Hepatocyte (in vitro differentiated cells): ENCODE measurements around the gene KLF13. TPM values are rescaled to one million over a fixed set of nuclear protein-coding genes. Genes with fewer than 3 reads are reported as not detected.

ENCODE experiments used
- DNase-seq: peaks from one replicate; pipeline ENCODE4 v3.0.0-alpha.2; 2016; ENCODE audit warnings: low spot score
- H2AFZ ChIP-seq: fragments of 200-600 bp; sonication (generic); 2 replicates; pipeline ENCODE4 v1.6.0; 2016; ENCODE audit warnings: antibody characterized with exemption, mild to moderate bottlenecking
- H3K27ac ChIP-seq: fragments of 200-600 bp; sonication (generic); 2 replicates; pipeline ENCODE4 v1.5.1; 2016; ENCODE audit warnings: mild to moderate bottlenecking
- H3K27me3 ChIP-seq: fragments of 200-600 bp; sonication (generic); 2 replicates; pipeline ENCODE4 v1.6.1; 2016
- H3K36me3 ChIP-seq: fragments of 200-600 bp; sonication (generic); replicated peaks from 2 replicates; pipeline ENCODE4 v1.5.1; 2016; ENCODE audit warnings: low read depth; ENCODE audit not compliant: insufficient read depth
- H3K4me1 ChIP-seq: fragments of 200-600 bp; sonication (generic); 2 replicates; pipeline ENCODE4 v1.5.1; 2016; ENCODE audit warnings: mild to moderate bottlenecking, moderate library complexity; ENCODE audit not compliant: insufficient read depth
- H3K4me2 ChIP-seq: fragments of 200-600 bp; sonication (generic); 2 replicates; pipeline ENCODE4 v1.6.0; 2016
- H3K4me3 ChIP-seq: fragments of 200-600 bp; sonication (generic); 2 replicates; pipeline ENCODE4 v1.5.1; 2016; ENCODE audit warnings: mild to moderate bottlenecking
- H3K79me2 ChIP-seq: fragments of 200-600 bp; sonication (generic); 2 replicates; pipeline ENCODE4 v1.6.0; 2017; ENCODE audit warnings: mild to moderate bottlenecking
- H3K9me2 ChIP-seq: fragments of 200-600 bp; sonication (generic); replicated peaks from 2 replicates; pipeline ENCODE4 v1.6.0; 2017; ENCODE audit warnings: mild to moderate bottlenecking; ENCODE audit not compliant: insufficient read depth
- H3K9me3 ChIP-seq: fragments of 200-600 bp; sonication (generic); 2 replicates; pipeline ENCODE4 v1.5.1; 2016; ENCODE audit warnings: low read depth, mild to moderate bottlenecking
- H4K20me1 ChIP-seq: fragments of 200-600 bp; sonication (generic); 2 replicates; pipeline ENCODE4 v1.6.0; 2016; ENCODE audit warnings: mild to moderate bottlenecking; ENCODE audit not compliant: insufficient read depth, poor library complexity, severe bottlenecking
- EZH2 ChIP-seq: fragments of 200-600 bp; sonication (generic); IDR thresholded peaks from 2 replicates; pipeline ENCODE4 v1.6.1; 2016; ENCODE audit warnings: antibody characterized with exemption, mild to moderate bottlenecking, borderline replicate concordance
- EZH2phosphoT487 ChIP-seq: fragments of 200-600 bp; sonication (generic); IDR thresholded peaks from one replicate; pipeline ENCODE4 v1.6.1; 2018; ENCODE audit warnings: antibody characterized with exemption, mild to moderate bottlenecking, low read depth, moderate library complexity; ENCODE audit not compliant: unreplicated experiment, severe bottlenecking
- WGBS: methylation state at CpG from one replicate; pipeline ENCODE4 v1.1.6; 2016; ENCODE audit warnings: low lambda C conversion rate; ENCODE audit errors: missing lambda C conversion rate; 5-methylcytosine and 5-hydroxymethylcytosine counted together
- polyA plus RNA-seq: library from polyadenylated mRNA; unstranded; fragments of >200 nt; fragmentation: Nextera tagmentation; extraction: Ambion mirVana; gene quantifications from 2 replicates; pipeline ENCODE4 v1.2.1, GENCODE V29; 2016
- total RNA-seq: library from RNA; depleted of rRNA; stranded (reverse); fragments of >200 nt; gene quantifications from 2 replicates; pipeline ENCODE4 v1.2.3, GENCODE V29; 2014
- TF ChIP-seq, protein P1 (sequence below): fragments of 200-600 bp; sonication (generic); IDR thresholded peaks from 2 replicates; pipeline ENCODE4 v1.5.1; 2016; ENCODE audit warnings: antibody characterized with exemption, mild to moderate bottlenecking; ENCODE audit not compliant: poor library complexity

KLF13 gene
- total and polyA plus RNA-seq, 2 experiments from 2014 or later: 32.7 to 51.2 TPM

DNA sequence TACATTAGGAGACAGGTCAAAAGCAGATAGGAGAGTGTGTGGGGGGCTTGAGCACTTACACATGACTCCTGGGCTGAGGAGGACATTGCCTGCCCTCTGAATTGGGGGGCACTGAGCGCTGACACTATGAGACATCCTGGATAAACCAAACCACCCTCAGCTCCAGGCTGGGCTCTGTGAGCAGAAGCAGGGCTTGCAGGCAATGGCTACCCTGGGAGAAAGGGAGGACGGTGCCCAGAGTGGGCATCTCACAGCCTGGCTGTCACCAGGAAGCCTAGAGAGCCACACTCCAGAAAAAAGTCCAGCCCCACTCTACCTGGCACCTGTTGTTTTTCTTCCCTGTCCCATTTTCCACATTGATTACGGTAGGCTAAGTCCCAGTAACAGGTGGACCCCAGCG, 8.2 kb upstream of the KLF13 start:
- no peak for DNase-seq
- 93% methylated on average over 4 of the region's 4 CpGs for WGBS
- Histone ChIP-seq H3K36me3 (no peaks in the 10 kb centered on the region), H4K20me1 (no peaks in the 10 kb centered on the region), H3K27me3 (no peaks in the 10 kb centered on the region), H3K79me2 (no peaks in the 10 kb centered on the region), H3K4me2 (no peak overlapping the region), H3K9me2 (no peaks in the 10 kb centered on the region), H2AFZ (no peak overlapping the region), H3K27ac (no peak overlapping the region), H3K4me3 (no peak overlapping the region), H3K4me1 (no peaks in the 10 kb centered on the region), H3K9me3 (no peaks in the 10 kb centered on the region)
- TF ChIP-seq, protein P1, sequence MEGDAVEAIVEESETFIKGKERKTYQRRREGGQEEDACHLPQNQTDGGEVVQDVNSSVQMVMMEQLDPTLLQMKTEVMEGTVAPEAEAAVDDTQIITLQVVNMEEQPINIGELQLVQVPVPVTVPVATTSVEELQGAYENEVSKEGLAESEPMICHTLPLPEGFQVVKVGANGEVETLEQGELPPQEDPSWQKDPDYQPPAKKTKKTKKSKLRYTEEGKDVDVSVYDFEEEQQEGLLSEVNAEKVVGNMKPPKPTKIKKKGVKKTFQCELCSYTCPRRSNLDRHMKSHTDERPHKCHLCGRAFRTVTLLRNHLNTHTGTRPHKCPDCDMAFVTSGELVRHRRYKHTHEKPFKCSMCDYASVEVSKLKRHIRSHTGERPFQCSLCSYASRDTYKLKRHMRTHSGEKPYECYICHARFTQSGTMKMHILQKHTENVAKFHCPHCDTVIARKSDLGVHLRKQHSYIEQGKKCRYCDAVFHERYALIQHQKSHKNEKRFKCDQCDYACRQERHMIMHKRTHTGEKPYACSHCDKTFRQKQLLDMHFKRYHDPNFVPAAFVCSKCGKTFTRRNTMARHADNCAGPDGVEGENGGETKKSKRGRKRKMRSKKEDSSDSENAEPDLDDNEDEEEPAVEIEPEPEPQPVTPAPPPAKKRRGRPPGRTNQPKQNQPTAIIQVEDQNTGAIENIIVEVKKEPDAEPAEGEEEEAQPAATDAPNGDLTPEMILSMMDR: no peak
- TF ChIP-seq EZH2phosphoT487: no peak
- no peak for TF ChIP-seq EZH2

DNA sequence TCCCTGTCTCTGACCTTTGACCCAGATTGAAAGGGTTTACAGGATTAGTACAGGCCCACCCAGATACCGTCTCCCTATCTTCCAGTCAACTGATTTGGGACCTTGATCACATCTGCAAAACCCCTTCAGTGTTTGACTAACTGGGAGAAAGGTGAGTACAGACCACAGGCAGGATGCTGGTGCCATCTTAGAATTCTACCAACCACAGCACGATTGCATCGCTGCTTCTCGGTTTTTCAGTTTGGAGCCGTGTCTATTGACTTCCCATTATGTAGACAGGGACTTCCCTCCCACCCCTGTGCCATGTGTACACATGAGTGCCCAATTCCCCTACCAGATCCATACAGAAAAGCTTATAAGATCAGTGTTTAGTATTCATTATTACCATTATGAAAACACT, 6.6 kb upstream of the KLF13 start:
- H3K27me3 ChIP-seq: no peaks in the 10 kb centered on the region
- H3K9me3 ChIP-seq: no peaks in the 10 kb centered on the region
- H3K36me3 ChIP-seq: no peaks in the 10 kb centered on the region
- peaks cover 4% of the 10 kb centered on the region for H3K4me1 ChIP-seq
- H3K4me2 ChIP-seq: no peak overlapping the region
- TF ChIP-seq EZH2: no peak
- no peak for TF ChIP-seq EZH2phosphoT487
- TF ChIP-seq, protein P1: no peak
- H3K79me2 ChIP-seq: no peaks in the 10 kb centered on the region
- no peaks in the 10 kb centered on the region for H4K20me1 ChIP-seq
- no peak overlapping the region for H2AFZ ChIP-seq
- no peak overlapping the region for H3K4me3 ChIP-seq
- DNase-seq: no peak
- no peak overlapping the region for H3K27ac ChIP-seq
- H3K9me2 ChIP-seq: no peaks in the 10 kb centered on the region
- WGBS: 75% methylated on average over 5 of the region's 5 CpGs

- H3K27ac ChIP-seq: no peak overlapping the region
- 95% methylated on average over 2 of the region's 2 CpGs for WGBS
- DNase-seq: no peak
- no peak overlapping the region for H3K4me3 ChIP-seq
- H3K9me2 ChIP-seq: no peaks in the 10 kb centered on the region
- no peaks in the 10 kb centered on the region for H3K36me3 ChIP-seq
- H4K20me1 ChIP-seq: no peaks in the 10 kb centered on the region
- no peaks in the 10 kb centered on the region for H3K9me3 ChIP-seq
- peaks cover 8% of the 10 kb centered on the region for H3K4me1 ChIP-seq
- TF ChIP-seq EZH2phosphoT487: no peak
- TF ChIP-seq, protein P1: no peak
- H3K4me2 ChIP-seq: no peak overlapping the region
- no peak overlapping the region for H2AFZ ChIP-seq
- no peaks in the 10 kb centered on the region for H3K79me2 ChIP-seq
- H3K27me3 ChIP-seq: no peaks in the 10 kb centered on the region
These were observed 5.2 kb upstream of the KLF13 start for GRCh38 chr15:31321418-31321817.

DNA sequence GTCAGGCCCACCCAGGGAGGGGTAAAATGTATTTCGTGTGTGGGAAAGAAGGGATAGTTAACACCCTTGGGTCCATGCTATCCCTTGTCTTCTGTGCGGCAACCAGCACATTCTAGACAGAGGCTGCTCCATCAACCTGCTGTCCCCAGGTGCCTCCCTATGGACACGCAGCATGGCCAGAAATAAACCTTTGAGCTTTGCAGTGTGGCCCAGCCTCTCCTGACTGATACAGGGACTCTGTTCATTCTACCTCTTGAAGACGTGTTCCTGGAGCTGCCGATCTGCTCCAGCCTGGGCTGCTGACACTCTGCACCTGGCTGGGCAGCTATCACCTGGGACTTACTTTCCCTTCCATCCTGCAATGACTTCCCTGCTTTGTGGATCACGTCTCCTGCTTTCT, 4.1 kb upstream of the KLF13 start:
- no peaks in the 10 kb centered on the region for H4K20me1 ChIP-seq
- no peaks in the 10 kb centered on the region for H3K79me2 ChIP-seq
- H3K27ac ChIP-seq: no peak overlapping the region
- TF ChIP-seq EZH2phosphoT487 (no peak), EZH2 (no peak)
- TF ChIP-seq, protein P1: no peak
- H3K4me3 ChIP-seq: no peak overlapping the region
- peaks cover 8% of the 10 kb centered on the region for H3K4me1 ChIP-seq
- DNase-seq: no peak
- no peaks in the 10 kb centered on the region for H3K9me2 ChIP-seq
- H2AFZ ChIP-seq: no peak overlapping the region
- no peak overlapping the region for H3K4me2 ChIP-seq
- H3K9me3 ChIP-seq: no peaks in the 10 kb centered on the region
- no peaks in the 10 kb centered on the region for H3K36me3 ChIP-seq
- 72% methylated on average over 6 of the region's 6 CpGs for WGBS
- no peaks in the 10 kb centered on the region for H3K27me3 ChIP-seq
